Suppressor macrophage treated with lipopolysaccharide for 1 hour (primary cell): ENCODE results near the gene FARP1.

Experiments used
- DNase-seq, 3 donors: peaks; one replicate each; pipeline ENCODE4 v3.0.0-alpha.2; 2020 to 2022

FARP1 gene

GRCh38 chr13:98313023-98313921 lies 170.4 kb downstream of the FARP1 start:
- DNase-seq: no peak

DNA sequence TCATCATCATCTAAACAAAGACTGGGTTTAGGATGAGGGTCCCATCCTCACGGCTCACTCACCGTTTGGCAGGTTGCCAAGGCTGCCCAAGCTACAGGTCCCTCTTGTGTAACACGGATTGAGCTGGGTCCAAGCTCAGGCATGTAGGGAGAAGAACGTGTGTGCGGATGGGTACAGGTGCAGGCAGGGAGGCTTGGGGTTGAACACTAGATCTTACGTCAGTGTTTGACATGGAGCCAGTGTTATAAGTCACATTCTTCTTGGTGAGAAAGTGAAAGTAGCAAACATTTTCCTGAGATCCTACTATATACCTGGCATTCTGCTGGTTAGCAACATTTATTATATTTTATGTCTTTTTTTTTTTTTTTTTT lies 171.0 kb downstream of the FARP1 start:
- no peak for DNase-seq

- no peak for DNase-seq
These were observed 172.6 kb downstream of the FARP1 start for GRCh38 chr13:98315466-98315865.

DNA sequence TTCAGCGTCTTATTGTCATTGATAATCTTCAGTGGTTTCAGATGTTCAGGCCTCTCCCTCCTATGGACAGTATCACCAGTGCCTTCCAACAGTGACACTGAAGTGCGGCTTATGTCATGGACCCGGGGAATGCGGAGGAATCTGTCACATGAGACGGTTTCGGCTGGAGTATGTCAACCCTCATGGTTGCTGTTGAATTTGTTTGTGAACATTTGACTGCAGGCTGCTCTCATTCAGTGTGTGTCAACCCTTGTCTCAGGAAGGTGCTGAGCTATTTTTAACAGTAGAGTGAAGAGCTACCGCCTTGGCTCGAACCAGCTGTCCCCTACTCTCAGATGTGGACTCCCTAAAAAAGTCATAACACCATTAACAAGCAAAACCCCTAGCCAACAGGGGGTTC lies 173.0 kb downstream of the FARP1 start:
- no peak for DNase-seq

- no peak for DNase-seq
These were observed 174.8 kb downstream of the FARP1 start for GRCh38 chr13:98317573-98318171.

DNA sequence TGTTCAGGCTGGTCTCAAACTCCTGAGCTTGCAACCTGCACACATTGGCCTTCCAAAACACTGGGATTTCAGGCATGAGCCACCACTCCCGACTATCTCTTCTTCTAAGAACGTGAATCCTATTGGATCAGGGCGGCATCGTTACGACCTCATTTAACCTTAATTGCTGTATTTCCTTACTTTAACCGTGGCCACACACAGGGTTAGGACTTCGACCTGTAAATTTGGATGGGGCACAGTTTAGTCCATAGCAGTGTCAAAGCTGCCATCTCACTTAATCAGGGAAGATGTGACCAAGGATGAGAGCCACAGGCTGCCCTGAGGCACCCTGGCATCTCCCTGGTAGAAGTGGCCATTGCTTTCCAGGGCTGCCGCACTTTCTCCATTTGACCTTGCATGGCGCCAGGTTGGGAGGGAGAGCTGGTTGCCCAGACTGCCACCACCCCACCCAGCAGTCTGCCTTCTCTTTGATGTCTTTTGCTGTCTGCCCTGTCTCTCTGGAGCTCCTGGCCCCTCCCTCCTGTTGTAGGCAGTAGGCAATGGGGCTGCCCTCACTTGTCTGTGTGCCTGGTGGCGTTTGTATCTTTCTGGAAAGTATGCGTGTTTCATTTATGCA lies 175.5 kb downstream of the FARP1 start:
- DNase-seq: no peak

- DNase-seq: no peak
These were observed 177.7 kb downstream of the FARP1 start for GRCh38 chr13:98320561-98321105.

DNA sequence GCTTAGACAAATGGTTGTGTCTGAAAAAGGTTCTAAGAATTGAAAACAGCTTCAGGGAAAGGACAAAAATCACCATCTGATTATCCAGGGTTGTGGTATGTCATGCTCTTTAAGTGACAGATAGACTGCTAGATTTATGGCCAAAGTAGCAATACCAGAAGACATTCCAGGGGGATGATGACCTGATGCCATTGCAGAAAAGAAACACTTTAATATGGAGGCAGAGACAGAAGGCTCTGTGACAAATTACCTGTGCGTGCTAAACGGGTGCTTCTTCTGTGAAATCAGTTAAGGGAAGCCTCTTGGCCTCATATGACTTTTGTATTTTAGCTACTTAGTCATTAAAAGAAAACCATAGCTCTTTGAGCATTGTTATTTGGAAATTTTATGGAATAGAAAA lies 178.5 kb downstream of the FARP1 start:
- DNase-seq: no peak

DNA sequence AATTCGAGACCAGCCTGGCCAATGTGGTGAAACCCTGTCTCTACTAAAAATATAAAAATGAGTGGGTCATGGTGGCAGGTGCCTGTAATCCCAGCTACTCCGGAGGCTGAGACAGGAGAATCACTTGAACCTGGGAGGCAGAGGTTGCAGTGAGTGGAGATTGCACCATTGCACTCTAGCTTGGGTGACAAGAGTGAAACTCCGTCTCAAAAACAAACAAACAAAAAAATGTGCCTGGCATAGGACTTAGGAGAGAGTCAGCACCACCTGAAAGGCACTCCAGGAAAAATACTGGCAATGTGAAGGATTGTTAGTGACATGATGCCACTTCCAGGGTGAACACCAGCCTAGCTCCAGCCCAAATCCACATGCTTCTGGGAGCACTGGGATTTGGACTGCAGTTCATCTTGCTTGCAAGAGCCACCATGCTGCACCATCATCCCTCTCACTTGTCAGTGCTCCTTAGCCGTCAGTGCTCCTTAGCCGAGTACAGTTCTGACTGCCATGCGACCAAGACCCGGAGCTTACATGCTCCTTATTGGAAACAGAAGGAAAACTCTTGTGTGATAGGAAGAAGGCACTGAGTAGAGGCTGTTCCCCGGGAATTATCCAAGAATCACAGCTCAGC lies 179.3 kb downstream of the FARP1 start:
- DNase-seq: no peak

DNA sequence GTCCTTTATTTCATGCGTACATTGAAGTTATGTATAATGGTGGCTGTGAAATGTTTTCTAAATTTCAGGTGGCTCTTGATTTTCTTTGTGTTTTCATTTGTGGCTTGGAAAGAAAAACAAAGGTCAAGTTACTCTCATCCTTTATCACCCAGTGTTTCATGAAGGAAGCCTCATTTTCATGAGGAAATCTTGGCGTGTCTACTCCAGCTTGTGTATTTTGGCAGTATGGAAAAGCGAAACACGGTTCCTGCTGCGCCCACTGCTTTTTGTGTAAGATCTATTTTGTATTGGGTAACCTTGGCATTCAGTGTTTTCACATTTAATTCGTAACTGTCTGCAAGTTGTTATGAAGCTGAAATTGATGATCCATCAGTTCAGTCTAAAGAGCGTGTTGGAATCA lies 181.2 kb downstream of the FARP1 start:
- DNase-seq: no peak

DNA sequence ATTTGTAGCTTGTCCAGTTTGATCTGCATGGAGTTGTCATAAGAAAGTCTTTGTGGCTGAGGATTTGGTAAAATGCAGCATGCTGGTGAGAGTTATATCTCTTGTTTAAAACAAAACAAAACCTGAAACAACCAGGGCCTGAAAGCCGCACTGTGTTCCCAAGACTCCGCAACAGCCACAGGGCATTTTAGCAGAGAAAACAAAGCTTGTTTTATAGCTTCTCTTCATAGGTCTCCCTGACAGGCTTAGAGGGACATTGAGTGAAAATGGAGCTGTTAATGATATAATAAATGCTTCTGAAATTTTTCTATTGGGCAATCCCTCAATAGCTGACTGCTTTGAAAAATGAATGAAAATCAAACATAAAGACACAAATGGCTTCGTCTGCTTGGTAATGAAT lies 182.8 kb downstream of the FARP1 start:
- no peak for DNase-seq

GRCh38 chr13:98326291-98326690 lies 183.4 kb downstream of the FARP1 start:
- no peak for DNase-seq

GRCh38 chr13:98327371-98328270 lies 184.7 kb downstream of the FARP1 start:
- no peak for DNase-seq

DNA sequence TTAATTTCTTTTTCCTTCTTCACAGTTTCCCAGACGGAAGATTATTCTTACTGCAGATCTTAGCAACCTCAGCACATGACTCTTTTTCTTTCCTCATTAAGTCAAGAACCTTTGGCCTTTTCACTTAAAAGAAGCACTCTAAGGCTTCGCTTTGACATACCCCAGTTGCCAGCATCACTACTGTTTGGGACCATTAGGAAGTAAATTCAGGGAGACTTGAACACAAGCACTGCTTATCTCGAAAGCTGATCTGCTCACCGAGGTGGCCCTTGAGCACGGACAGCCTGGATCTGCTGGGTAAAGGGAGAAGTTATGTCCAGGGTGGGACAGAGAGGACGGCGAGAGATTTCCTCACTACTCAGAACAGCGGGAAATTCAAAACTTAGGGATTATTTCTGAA lies 185.6 kb downstream of the FARP1 start:
- no peak for DNase-seq

DNA sequence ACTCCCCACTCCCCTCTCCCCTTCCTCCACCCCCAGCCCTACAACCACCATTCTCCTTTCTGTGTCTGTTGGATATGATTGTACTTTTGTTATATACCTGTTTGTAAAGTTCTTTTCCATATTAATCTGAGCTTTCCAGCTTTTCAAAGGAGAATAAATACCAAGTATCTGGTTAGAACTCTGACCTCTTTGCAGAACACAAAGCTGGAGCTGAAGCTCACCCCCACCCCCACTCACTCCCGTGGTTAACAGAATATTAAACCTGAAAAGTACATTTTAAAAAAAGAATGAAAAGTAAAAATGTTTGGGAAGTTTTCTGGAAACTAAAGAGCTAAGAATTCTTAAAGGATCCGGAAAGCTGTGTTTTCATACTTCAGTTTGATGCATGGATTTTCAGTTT lies 189.3 kb downstream of the FARP1 start:
- no peak for DNase-seq

GRCh38 chr13:98332691-98333090 lies 189.8 kb downstream of the FARP1 start:
- no peak for DNase-seq

DNA sequence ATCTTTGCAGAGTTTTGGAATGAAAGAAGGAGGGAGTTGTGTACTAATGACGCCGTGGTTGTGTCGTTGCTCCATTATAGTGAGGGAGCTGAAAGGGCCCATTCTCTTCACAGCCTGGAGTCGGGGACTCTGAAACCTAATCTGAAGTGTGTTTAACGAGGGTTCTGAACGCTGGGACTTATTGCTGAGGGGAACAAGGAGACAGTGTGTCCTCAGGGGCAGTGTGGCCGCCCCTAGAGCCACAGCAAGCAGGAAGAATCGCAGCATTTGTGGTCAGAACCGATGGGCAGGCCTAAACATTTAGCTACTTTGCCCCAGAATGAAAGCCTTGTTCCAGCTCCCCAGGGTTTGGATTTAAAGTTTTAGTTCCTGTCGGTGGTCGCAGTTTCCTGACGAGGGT lies 190.6 kb downstream of the FARP1 start:
- DNase-seq: no peak

GRCh38 chr13:98334620-98335205 lies 191.8 kb downstream of the FARP1 start:
- DNase-seq: no peak

DNA sequence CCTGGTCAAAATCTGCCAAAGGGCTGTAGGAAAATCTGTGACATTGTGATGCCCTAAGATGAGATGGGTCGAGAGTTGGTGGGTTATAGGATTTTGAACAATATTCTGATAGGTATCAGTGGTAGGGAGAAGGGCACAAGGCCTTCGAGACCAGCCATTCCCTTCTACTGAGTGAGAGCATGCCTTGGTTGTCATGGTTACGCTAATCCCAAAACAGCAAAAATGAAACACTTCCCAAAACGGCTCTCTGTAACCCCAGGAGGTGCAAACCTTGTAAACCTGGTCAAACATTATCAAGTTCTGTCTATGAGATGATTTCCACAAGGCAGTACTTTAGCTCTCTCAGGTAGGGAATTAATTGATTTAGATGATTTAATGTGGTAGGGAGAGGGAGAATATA lies 192.8 kb downstream of the FARP1 start:
- DNase-seq: no peak

- DNase-seq: no peak
These were observed 195.4 kb downstream of the FARP1 start for GRCh38 chr13:98338310-98338709.

- DNase-seq: no peak
These were observed 197.0 kb downstream of the FARP1 start for GRCh38 chr13:98339684-98340425.
